ENCODE measurements around the gene MRPL55. TPM values are rescaled to one million over a fixed set of nuclear protein-coding genes. Genes with fewer than 3 reads are reported as not detected.
A peak's percentile ranks its signal among the peaks of the same experiment; 100 is the strongest.

The MRPL55 gene
- total RNA-seq, 1 donor from 2014 or later: 47.5 TPM

- Mint-ChIP-seq H3K9me3 (ENCODE audit: unreplicated experiment) (no peaks in the 10 kb centered on the region), H3K27ac (ENCODE audit: unreplicated experiment) (no peak overlapping the region), H3K27me3 (ENCODE audit: unreplicated experiment) (peaks cover 7% of the 10 kb centered on the region), H3K36me3 (ENCODE audit: low read depth, unreplicated experiment) (no peaks in the 10 kb centered on the region), H3K4me1 (ENCODE audit: unreplicated experiment) (peaks cover 14% of the 10 kb centered on the region), H3K4me3 (ENCODE audit: unreplicated experiment) (no peak overlapping the region)
- TF ChIP-seq, protein P1, sequence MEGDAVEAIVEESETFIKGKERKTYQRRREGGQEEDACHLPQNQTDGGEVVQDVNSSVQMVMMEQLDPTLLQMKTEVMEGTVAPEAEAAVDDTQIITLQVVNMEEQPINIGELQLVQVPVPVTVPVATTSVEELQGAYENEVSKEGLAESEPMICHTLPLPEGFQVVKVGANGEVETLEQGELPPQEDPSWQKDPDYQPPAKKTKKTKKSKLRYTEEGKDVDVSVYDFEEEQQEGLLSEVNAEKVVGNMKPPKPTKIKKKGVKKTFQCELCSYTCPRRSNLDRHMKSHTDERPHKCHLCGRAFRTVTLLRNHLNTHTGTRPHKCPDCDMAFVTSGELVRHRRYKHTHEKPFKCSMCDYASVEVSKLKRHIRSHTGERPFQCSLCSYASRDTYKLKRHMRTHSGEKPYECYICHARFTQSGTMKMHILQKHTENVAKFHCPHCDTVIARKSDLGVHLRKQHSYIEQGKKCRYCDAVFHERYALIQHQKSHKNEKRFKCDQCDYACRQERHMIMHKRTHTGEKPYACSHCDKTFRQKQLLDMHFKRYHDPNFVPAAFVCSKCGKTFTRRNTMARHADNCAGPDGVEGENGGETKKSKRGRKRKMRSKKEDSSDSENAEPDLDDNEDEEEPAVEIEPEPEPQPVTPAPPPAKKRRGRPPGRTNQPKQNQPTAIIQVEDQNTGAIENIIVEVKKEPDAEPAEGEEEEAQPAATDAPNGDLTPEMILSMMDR (IDR thresholded peaks at IDR 0.05; ENCODE audit: unreplicated experiment): no peak
- DNase-seq (ENCODE audit: low spot score): no peak
Observed at GRCh38 chr1:228156515-228156881, 47.4 kb upstream of the MRPL55 start.

GRCh38 chr1:228155596-228156514, 46.8 kb upstream of the MRPL55 start:
- no peaks in the 10 kb centered on the region for H3K9me3 Mint-ChIP-seq (ENCODE audit: unreplicated experiment)
- H3K36me3 Mint-ChIP-seq (ENCODE audit: low read depth, unreplicated experiment): no peaks in the 10 kb centered on the region
- H3K27ac Mint-ChIP-seq (ENCODE audit: unreplicated experiment): no peak overlapping the region
- peaks cover 13% of the 10 kb centered on the region for H3K4me1 Mint-ChIP-seq (ENCODE audit: unreplicated experiment)
- DNase-seq (ENCODE audit: low spot score): no peak
- H3K27me3 Mint-ChIP-seq (ENCODE audit: unreplicated experiment): peaks cover 7% of the 10 kb centered on the region
- TF ChIP-seq, protein P1 (IDR thresholded peaks at IDR 0.05; ENCODE audit: unreplicated experiment): no peak
- H3K4me3 Mint-ChIP-seq (ENCODE audit: unreplicated experiment): no peak overlapping the region

- TF ChIP-seq, protein P1 (IDR thresholded peaks at IDR 0.05; ENCODE audit: unreplicated experiment): no peak
- peak overlapping the region; percentile 34 for H3K4me3 Mint-ChIP-seq (ENCODE audit: unreplicated experiment)
- H3K27me3 Mint-ChIP-seq (ENCODE audit: unreplicated experiment): peaks cover 7% of the 10 kb centered on the region
- no peak overlapping the region for H3K27ac Mint-ChIP-seq (ENCODE audit: unreplicated experiment)
- H3K4me1 Mint-ChIP-seq (ENCODE audit: unreplicated experiment): peaks cover 13% of the 10 kb centered on the region
- no peaks in the 10 kb centered on the region for H3K36me3 Mint-ChIP-seq (ENCODE audit: low read depth, unreplicated experiment)
- no peak for DNase-seq (ENCODE audit: low spot score)
- no peaks in the 10 kb centered on the region for H3K9me3 Mint-ChIP-seq (ENCODE audit: unreplicated experiment)
Observed at GRCh38 chr1:228154670-228155571, 45.8 kb upstream of the MRPL55 start.

DNA sequence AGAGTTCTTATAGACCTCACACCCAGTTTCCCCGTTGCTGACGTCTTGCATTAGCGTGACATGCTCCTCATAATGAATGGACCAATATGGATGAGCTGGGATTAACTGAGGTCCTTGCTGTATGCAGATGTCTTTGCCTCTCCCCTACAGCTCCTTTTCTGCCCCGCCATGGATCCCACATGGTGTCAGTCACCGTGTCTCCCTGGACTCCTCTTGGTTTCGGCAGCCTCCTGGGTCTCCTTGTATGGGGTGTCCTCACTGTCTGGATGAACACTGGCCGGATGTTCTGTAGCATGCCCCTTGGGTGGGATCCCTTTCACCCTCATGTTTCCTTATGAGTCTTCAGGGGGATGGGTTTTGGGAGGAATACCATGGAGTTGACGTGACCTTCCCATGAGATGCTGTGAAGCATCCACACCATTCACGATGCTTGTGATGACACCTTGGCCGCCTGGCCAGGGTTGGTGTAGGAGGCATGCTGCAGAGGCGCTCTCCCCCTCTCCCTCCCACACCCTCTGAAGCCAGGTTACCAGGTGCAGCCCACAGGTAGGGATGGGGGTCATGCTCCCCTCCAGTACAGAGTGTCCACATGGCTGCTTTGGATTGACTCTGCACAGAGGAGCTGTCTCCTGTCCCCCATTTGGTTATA, 45.0 kb upstream of the MRPL55 start:
- Mint-ChIP-seq H3K27ac (ENCODE audit: unreplicated experiment) (no peak overlapping the region), H3K4me3 (ENCODE audit: unreplicated experiment) (no peak overlapping the region)
- TF ChIP-seq, protein P1 (IDR thresholded peaks at IDR 0.05; ENCODE audit: unreplicated experiment): no peak

More for the DNA sequence above, 45.0 kb upstream of the MRPL55 start:
- DNase-seq (ENCODE audit: low spot score): no peak
- Mint-ChIP-seq H3K36me3 (ENCODE audit: low read depth, unreplicated experiment) (no peaks in the 10 kb centered on the region), H3K9me3 (ENCODE audit: unreplicated experiment) (no peaks in the 10 kb centered on the region), H3K4me1 (ENCODE audit: unreplicated experiment) (peaks cover 9% of the 10 kb centered on the region), H3K27me3 (ENCODE audit: unreplicated experiment) (peaks cover 7% of the 10 kb centered on the region)

All from endothelial cell (in vitro differentiated cells).